Activated naive CD4-positive, alpha-beta T cell treated with anti-CD3 and anti-CD28 coated beads, Interleukin-2, amount 50 U/mL, for 24 hours (primary cell): ENCODE results near the gene C14orf132.

ENCODE experiments used
- H3K27ac Mint-ChIP-seq: one replicate; pipeline ENCODE4 v1.8.0; 2021; ENCODE audit warnings: mild to moderate bottlenecking, mixed read lengths
- H3K27me3 Mint-ChIP-seq: one replicate; pipeline ENCODE4 v1.8.0; 2021; ENCODE audit warnings: mixed read lengths
- H3K36me3 Mint-ChIP-seq: one replicate; pipeline ENCODE4 v1.8.0; 2021; ENCODE audit warnings: mixed read lengths
- H3K4me1 Mint-ChIP-seq: one replicate; pipeline ENCODE4 v1.8.0; 2021; ENCODE audit warnings: mixed read lengths
- H3K4me3 Mint-ChIP-seq: one replicate; pipeline ENCODE4 v1.8.0; 2021; ENCODE audit warnings: mild to moderate bottlenecking, mixed read lengths
- H3K9me3 Mint-ChIP-seq: one replicate; pipeline ENCODE4 v1.8.0; 2021; ENCODE audit warnings: mixed read lengths

The C14orf132 gene

GRCh38 chr14:96094656-96095055 lies 55.5 kb downstream of the C14orf132 start:
- H3K27ac Mint-ChIP-seq, result no peak overlapping the region
- no peak overlapping the region for H3K4me3 Mint-ChIP-seq
- H3K4me1 Mint-ChIP-seq, result no peaks in the 10 kb centered on the region
- H3K27me3 Mint-ChIP-seq, result no peaks in the 10 kb centered on the region
- H3K9me3 Mint-ChIP-seq, result no peaks in the 10 kb centered on the region
- no peaks in the 10 kb centered on the region for H3K36me3 Mint-ChIP-seq

GRCh38 chr14:96095058-96095457 lies 55.9 kb downstream of the C14orf132 start:
- Mint-ChIP-seq H3K27ac (no peak overlapping the region), H3K36me3 (no peaks in the 10 kb centered on the region), H3K4me3 (no peak overlapping the region), H3K27me3 (no peaks in the 10 kb centered on the region), H3K4me1 (no peaks in the 10 kb centered on the region), H3K9me3 (no peaks in the 10 kb centered on the region)

GRCh38 chr14:96095581-96096476 lies 56.7 kb downstream of the C14orf132 start:
- peaks cover 5% of the 10 kb centered on the region for H3K4me1 Mint-ChIP-seq
- H3K9me3 Mint-ChIP-seq, result no peaks in the 10 kb centered on the region
- no peaks in the 10 kb centered on the region for H3K27me3 Mint-ChIP-seq
- no peak overlapping the region for H3K27ac Mint-ChIP-seq
- H3K4me3 Mint-ChIP-seq, result no peak overlapping the region
- H3K36me3 Mint-ChIP-seq, result no peaks in the 10 kb centered on the region

DNA sequence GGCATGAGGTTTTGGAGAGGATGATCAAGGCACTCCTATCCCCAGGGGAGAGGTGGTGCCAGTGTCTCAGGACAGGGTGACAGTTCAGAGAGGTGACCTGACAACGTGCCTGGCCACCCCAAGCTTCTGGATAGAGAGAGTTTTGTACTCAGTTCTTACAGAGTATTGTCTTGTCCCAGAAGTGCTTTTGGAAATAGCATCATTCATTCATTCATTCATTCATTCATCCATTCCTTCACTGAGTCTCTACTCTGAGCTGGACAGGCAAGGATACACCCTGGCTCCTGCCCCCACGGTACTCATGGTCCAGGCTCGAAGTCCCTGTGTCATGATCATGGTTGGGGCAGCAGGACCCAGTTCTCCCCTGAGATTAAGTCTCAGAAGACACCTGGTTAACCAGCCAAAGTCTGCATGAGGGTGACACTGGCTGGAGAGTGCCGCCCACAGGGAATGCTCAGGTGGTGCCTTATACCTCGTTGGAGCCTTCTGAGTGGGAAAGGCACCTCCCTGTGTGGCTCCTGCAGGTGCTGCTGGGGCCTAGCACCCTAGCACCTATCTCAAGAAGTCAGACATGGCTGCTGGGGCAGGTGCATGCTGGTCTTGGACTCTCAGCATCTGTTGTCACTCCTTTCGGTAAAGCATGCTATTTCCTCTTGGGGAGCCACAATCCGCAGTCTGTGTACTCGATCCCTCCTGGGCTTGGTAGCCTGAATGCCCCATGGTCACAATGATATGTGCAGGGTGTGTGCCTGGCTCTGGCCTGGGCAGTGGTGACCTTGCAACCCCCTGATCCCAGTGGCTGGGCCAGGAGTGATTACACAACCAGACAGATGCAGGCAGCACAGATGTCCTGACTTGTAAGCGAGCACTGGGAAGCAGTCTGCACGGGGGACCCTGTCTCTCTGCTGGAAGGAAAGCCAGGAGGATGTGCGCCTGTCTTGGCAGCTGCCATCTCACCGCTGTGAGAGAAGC lies 57.8 kb downstream of the C14orf132 start:
- H3K4me3 Mint-ChIP-seq, result no peak overlapping the region
- H3K27ac Mint-ChIP-seq, result no peak overlapping the region
- H3K4me1 Mint-ChIP-seq, result peaks cover 9% of the 10 kb centered on the region
- no peaks in the 10 kb centered on the region for H3K36me3 Mint-ChIP-seq
- no peaks in the 10 kb centered on the region for H3K9me3 Mint-ChIP-seq
- H3K27me3 Mint-ChIP-seq, result no peaks in the 10 kb centered on the region

GRCh38 chr14:96097752-96098151 lies 58.6 kb downstream of the C14orf132 start:
- H3K9me3 Mint-ChIP-seq, result no peaks in the 10 kb centered on the region
- no peak overlapping the region for H3K4me3 Mint-ChIP-seq
- H3K36me3 Mint-ChIP-seq, result no peaks in the 10 kb centered on the region
- no peaks in the 10 kb centered on the region for H3K27me3 Mint-ChIP-seq
- no peak overlapping the region for H3K27ac Mint-ChIP-seq
- peaks cover 9% of the 10 kb centered on the region for H3K4me1 Mint-ChIP-seq

DNA sequence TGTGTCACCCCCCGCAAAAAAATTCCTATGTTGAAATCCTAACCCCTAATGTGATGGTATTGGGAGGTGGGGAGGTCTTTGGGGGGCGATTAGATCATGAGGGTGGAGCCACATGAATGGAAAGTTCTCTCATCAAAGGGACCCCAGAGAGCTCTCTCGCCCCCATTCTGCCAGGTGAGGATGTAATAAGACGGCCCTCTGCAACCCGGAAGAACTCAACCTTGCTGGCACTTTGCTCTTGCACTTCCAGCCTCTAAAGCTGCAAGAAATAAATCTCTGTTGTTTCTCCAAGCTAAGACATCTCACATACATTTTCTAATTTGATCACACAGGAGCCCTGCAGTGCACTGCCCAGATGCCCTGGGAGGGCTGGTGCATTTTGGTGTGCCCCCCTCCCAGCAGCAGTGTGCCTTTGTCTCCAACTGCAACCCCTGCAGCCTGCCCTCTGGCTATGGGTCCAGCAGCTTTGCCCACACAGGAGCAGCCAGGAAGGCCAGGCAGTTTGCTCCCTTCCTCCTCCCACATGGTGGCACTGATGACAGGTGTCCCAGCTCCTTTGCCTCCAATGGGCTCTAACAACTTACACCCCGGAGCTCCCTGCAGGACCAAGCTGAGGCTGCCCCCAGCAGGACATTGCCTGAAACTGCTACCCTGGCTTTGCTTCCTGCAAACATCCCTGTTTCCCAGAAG lies 59.3 kb downstream of the C14orf132 start:
- no peak overlapping the region for H3K27ac Mint-ChIP-seq
- no peaks in the 10 kb centered on the region for H3K36me3 Mint-ChIP-seq
- H3K4me1 Mint-ChIP-seq, result peaks cover 9% of the 10 kb centered on the region
- H3K27me3 Mint-ChIP-seq, result no peaks in the 10 kb centered on the region
- no peaks in the 10 kb centered on the region for H3K9me3 Mint-ChIP-seq
- H3K4me3 Mint-ChIP-seq, result no peak overlapping the region

GRCh38 chr14:96098999-96099335 lies 59.8 kb downstream of the C14orf132 start:
- H3K27me3 Mint-ChIP-seq, result no peaks in the 10 kb centered on the region
- H3K27ac Mint-ChIP-seq, result no peak overlapping the region
- H3K36me3 Mint-ChIP-seq, result no peaks in the 10 kb centered on the region
- H3K4me1 Mint-ChIP-seq, result peaks cover 9% of the 10 kb centered on the region
- no peaks in the 10 kb centered on the region for H3K9me3 Mint-ChIP-seq
- no peak overlapping the region for H3K4me3 Mint-ChIP-seq

- Mint-ChIP-seq H3K27ac (no peak overlapping the region), H3K4me3 (no peak overlapping the region), H3K27me3 (no peaks in the 10 kb centered on the region), H3K4me1 (peaks cover 9% of the 10 kb centered on the region), H3K9me3 (no peaks in the 10 kb centered on the region), H3K36me3 (no peaks in the 10 kb centered on the region)
Observed at GRCh38 chr14:96100161-96101064, 61.3 kb downstream of the C14orf132 start.

DNA sequence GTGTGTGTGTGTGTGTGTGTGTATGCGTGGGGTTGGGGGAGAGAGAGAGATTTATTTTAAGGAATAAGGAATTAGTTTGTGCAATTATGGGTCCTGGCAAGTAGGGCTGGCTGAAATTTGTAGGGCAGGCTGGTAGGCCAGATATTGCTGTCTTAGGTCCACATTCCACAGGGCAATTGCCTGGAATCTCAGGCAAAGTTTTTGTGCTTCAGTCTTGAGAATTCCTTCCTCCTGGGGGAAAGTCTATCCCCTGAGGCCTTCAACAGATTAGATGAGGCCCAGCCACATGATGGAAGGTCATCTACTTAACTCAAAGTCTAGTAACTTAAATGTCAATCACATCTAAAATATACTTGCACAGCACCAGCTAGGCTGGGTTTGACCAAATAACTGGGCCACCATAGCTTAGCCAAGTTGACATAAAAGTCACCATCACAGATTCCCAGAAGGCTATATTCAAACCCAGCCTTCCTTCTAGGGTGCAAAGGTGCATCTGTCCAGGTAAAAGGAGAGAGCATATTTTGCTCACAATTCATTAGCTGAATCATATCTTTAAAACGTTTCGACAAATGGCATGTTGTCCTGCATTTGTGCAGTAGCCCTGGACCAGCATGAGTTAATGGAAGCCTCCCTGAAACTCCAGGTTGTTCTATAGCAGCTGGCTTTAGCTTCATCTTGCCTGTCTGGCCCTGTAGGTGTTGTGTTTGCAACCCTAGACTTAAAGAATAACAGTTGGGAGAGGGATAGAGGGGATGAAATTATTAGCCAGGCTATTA lies 63.1 kb downstream of the C14orf132 start:
- Mint-ChIP-seq H3K27me3 (no peaks in the 10 kb centered on the region), H3K4me3 (no peak overlapping the region), H3K36me3 (no peaks in the 10 kb centered on the region), H3K27ac (no peak overlapping the region), H3K9me3 (no peaks in the 10 kb centered on the region), H3K4me1 (peaks cover 9% of the 10 kb centered on the region)

- Mint-ChIP-seq H3K27ac (no peak overlapping the region), H3K9me3 (no peaks in the 10 kb centered on the region), H3K36me3 (no peaks in the 10 kb centered on the region), H3K4me1 (peaks cover 9% of the 10 kb centered on the region), H3K27me3 (no peaks in the 10 kb centered on the region), H3K4me3 (no peak overlapping the region)
Observed at GRCh38 chr14:96103075-96103474, 63.9 kb downstream of the C14orf132 start.

- Mint-ChIP-seq H3K4me1 (peaks cover 9% of the 10 kb centered on the region), H3K36me3 (no peaks in the 10 kb centered on the region), H3K27ac (no peak overlapping the region), H3K4me3 (no peak overlapping the region), H3K27me3 (no peaks in the 10 kb centered on the region), H3K9me3 (no peaks in the 10 kb centered on the region)
Observed at GRCh38 chr14:96103560-96104460, 64.6 kb downstream of the C14orf132 start.

GRCh38 chr14:96104469-96105057 lies 65.4 kb downstream of the C14orf132 start:
- no peak overlapping the region for H3K4me3 Mint-ChIP-seq
- no peaks in the 10 kb centered on the region for H3K27me3 Mint-ChIP-seq
- peaks cover 9% of the 10 kb centered on the region for H3K4me1 Mint-ChIP-seq
- H3K27ac Mint-ChIP-seq, result no peak overlapping the region
- H3K9me3 Mint-ChIP-seq, result no peaks in the 10 kb centered on the region
- H3K36me3 Mint-ChIP-seq, result no peaks in the 10 kb centered on the region
